Measurements from ENCODE around the gene PYCR2. TPM values are rescaled to one million over a fixed set of nuclear protein-coding genes. Genes with fewer than 3 reads are reported as not detected.

PYCR2 gene
- total RNA-seq, 4 donors from 2014 or later = 28.8 to 53.8 (median 43.3) TPM

DNA sequence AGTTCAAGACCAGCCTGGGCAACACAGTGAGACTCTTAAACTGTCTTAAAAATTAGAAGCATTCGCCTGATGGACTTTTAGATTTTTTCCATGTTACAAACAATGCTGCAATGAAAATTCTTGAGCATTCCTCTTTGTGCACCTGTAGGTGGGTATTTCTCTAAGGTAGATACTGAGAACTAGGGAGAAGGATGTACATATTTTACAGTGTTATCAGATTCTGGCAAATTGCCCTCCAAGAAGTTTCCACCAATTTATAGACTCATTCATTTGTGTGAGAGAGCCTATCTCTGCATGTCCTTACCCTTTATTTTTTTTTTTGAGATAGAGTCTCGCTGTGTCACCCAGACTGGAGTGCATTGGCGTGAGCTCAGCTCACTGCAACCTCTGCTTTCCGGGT lies 29.3 kb upstream of the PYCR2 start:
- H3K36me3 ChIP-seq = no peaks in the 10 kb centered on the region
- no peaks in the 10 kb centered on the region for H3K9me3 ChIP-seq
- no peaks in the 10 kb centered on the region for H3K27me3 ChIP-seq
- H3K4me3 ChIP-seq = no peak overlapping the region
- H3K27ac ChIP-seq = no peak overlapping the region
- no peak for DNase-seq (ENCODE audit: low spot score in 2 of 2)
- H3K4me1 ChIP-seq = no peaks in the 10 kb centered on the region
- no peak for TF ChIP-seq POLR2AphosphoS5 (IDR thresholded peaks at IDR 0.05)
- no peak for TF ChIP-seq EP300 (IDR thresholded peaks at IDR 0.05)
- no peak for TF ChIP-seq POLR2A (IDR thresholded peaks at IDR 0.05)
- TF ChIP-seq, protein P1, sequence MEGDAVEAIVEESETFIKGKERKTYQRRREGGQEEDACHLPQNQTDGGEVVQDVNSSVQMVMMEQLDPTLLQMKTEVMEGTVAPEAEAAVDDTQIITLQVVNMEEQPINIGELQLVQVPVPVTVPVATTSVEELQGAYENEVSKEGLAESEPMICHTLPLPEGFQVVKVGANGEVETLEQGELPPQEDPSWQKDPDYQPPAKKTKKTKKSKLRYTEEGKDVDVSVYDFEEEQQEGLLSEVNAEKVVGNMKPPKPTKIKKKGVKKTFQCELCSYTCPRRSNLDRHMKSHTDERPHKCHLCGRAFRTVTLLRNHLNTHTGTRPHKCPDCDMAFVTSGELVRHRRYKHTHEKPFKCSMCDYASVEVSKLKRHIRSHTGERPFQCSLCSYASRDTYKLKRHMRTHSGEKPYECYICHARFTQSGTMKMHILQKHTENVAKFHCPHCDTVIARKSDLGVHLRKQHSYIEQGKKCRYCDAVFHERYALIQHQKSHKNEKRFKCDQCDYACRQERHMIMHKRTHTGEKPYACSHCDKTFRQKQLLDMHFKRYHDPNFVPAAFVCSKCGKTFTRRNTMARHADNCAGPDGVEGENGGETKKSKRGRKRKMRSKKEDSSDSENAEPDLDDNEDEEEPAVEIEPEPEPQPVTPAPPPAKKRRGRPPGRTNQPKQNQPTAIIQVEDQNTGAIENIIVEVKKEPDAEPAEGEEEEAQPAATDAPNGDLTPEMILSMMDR (IDR thresholded peaks at IDR 0.05) = no peak
- 83% methylated on average over 4 of the region's 4 CpGs for WGBS

DNA sequence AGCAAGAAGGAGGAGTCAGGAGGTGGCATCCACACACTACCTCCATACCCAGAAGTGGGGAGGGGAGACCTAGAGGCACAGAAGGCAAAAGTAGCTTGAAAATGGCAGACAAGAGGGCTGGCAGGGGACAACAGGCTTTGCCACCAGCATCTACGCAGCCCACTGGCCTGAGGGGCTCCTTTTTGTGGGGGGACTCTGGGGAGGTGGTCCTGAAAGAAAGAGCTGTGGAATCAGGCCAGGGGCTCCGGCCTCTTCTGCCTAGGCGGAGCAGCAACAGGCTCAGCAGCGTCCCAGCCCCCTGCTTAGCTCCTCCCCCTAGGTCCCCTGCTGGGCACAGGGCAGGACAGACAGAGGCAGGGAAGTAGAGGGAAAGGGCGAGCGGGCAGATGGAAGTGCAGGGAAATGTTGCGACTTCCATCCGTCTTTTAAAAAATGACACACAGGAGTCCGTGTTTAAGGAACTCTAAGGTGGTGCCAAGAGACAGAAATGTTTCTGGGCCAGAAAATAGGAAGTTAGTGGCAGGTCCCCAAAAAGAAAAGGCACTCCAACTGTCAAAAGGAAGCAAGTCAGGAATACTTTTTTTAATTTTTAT lies 27.0 kb upstream of the PYCR2 start:
- Histone ChIP-seq H3K4me1 (no peaks in the 10 kb centered on the region), H3K9me3 (no peaks in the 10 kb centered on the region), H3K36me3 (no peaks in the 10 kb centered on the region), H3K27me3 (no peaks in the 10 kb centered on the region), H3K27ac (no peak overlapping the region), H3K4me3 (no peak overlapping the region)
- TF ChIP-seq, protein P1 (IDR thresholded peaks at IDR 0.05) = no peak
- no peak for TF ChIP-seq POLR2AphosphoS5 (IDR thresholded peaks at IDR 0.05)
- 69% methylated on average over 9 of the region's 9 CpGs for WGBS
- no peak for DNase-seq (ENCODE audit: low spot score in 2 of 2)

DNA sequence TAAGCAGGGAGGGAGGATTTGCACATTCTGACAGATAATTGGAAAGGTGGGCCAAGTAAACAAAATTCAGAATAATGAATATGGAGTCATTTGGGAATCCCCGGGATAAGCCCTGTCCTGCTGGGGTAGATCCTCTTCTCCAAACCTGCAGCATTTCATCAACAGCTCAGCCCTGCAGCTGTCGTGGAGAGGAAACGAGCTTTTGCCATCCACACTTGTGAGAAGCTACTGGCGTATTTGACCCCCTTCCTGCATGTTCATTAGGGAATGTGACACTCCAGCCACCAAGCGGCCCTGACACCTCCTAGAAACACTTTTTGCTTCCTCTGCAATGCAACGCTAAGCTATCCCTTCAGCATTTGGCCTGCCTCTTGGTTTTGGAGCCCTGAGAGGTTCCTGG lies 25.0 kb upstream of the PYCR2 start:
- no peak overlapping the region for H3K4me3 ChIP-seq
- H3K27ac ChIP-seq = no peak overlapping the region
- H3K27me3 ChIP-seq = no peaks in the 10 kb centered on the region
- WGBS = 71% methylated on average over 6 of the region's 6 CpGs
- TF ChIP-seq POLR2AphosphoS5 (IDR thresholded peaks at IDR 0.05) = no peak
- TF ChIP-seq, protein P1 (IDR thresholded peaks at IDR 0.05) = no peak
- H3K36me3 ChIP-seq = no peaks in the 10 kb centered on the region
- no peak for DNase-seq (ENCODE audit: low spot score in 2 of 2)
- H3K9me3 ChIP-seq = no peaks in the 10 kb centered on the region
- H3K4me1 ChIP-seq = no peaks in the 10 kb centered on the region

DNA sequence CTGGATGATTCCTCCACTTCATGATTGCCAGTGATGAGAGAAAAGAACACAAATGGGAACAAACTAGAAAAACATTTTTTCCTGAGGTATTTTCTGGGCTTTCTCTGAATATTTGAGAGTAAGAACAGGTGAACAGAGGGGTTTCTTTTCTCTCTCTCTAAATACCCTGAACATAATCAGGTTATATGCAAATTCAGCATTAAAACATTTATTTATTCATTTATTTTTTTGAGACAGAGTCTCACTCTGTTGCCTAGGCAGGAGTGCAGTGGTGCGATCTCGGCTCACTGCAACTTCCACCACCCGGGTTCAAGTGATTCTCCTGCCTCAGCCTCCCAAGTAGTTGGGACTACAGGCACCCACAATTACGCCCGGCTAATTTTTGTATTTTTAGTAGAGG lies 22.8 kb upstream of the PYCR2 start:
- TF ChIP-seq EP300 (IDR thresholded peaks at IDR 0.05) (no peak), POLR2AphosphoS5 (IDR thresholded peaks at IDR 0.05) (no peak), POLR2A (IDR thresholded peaks at IDR 0.05) (no peak)
- TF ChIP-seq, protein P1 (IDR thresholded peaks at IDR 0.05) = no peak
- Histone ChIP-seq H3K4me3 (no peak overlapping the region), H3K4me1 (peaks cover 2% of the 10 kb centered on the region), H3K9me3 (no peaks in the 10 kb centered on the region), H3K27me3 (no peaks in the 10 kb centered on the region), H3K27ac (no peak overlapping the region), H3K36me3 (no peaks in the 10 kb centered on the region)
- DNase-seq (ENCODE audit: low spot score in 2 of 2) = no peak
- 95% methylated on average over 5 of the region's 5 CpGs for WGBS

DNA sequence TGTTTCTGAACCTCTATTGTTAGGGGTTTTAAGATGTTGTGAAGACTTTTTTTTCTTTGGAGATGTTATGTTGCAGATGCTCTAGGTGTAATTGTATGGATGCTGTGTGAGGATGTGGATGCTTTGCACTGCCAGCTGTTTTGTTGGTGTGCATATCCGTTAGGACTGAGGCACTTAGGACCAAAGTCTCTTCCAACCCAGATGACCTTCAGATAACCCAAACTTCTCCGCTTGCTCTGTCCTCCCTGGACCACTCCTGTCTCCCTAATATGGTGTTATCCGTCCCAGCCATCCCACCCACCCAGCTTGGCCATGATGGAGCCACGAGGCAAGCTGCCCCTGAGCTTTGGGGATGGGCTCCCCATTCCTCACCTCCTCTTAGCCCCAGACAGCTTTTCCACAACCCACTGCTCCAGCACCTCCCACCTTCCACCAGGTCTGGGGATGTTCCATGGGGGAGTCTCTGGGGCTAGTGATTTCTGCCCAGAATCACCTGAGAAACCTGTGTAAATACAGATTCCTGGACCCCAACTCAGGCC lies 22.1 kb upstream of the PYCR2 start:
- Histone ChIP-seq H3K27me3 (no peaks in the 10 kb centered on the region), H3K4me1 (peaks cover 8% of the 10 kb centered on the region), H3K27ac (no peak overlapping the region), H3K9me3 (no peaks in the 10 kb centered on the region), H3K4me3 (no peak overlapping the region), H3K36me3 (no peaks in the 10 kb centered on the region)
- DNase-seq (ENCODE audit: low spot score in 2 of 2) = no peak
- no peak for TF ChIP-seq EP300 (IDR thresholded peaks at IDR 0.05)
- no peak for TF ChIP-seq POLR2A (IDR thresholded peaks at IDR 0.05)
- TF ChIP-seq, protein P1 (IDR thresholded peaks at IDR 0.05) = no peak
- no peak for TF ChIP-seq POLR2AphosphoS5 (IDR thresholded peaks at IDR 0.05)
- 74% methylated on average over 4 of the region's 4 CpGs for WGBS

Measured in suprapubic skin (tissue), 4 donors.